Upper lobe of left lung (tissue), 4 donors: ENCODE results near the gene TNPO2.

Experiments used
- POLR2A ChIP-seq, 4 donors: fragments of 450-650 bp; IDR thresholded peaks; one replicate each; pipeline ENCODE4 v1.5.1; 2016 to 2017; ENCODE audit warnings: antibody characterized with exemption in 4 of 4, mild to moderate bottlenecking in 2 of 4
- POLR2AphosphoS5 ChIP-seq, 2 donors: sonication (generic); formaldehyde crosslinking; IDR thresholded peaks; one replicate each; pipeline ENCODE4 v1.5.1; 2017; ENCODE audit warnings: antibody characterized with exemption in 2 of 2
- TF ChIP-seq, protein P1 (sequence below), 6 experiments: fragments of 450-650 bp in 4 of 6; fragments of 200-600 bp in 2 of 6; sonication (generic) in 2 of 6; IDR thresholded peaks; one replicate each; pipeline ENCODE4 v1.5.1; 2016 to 2019; ENCODE audit warnings: antibody characterized with exemption in 6 of 6

DNA sequence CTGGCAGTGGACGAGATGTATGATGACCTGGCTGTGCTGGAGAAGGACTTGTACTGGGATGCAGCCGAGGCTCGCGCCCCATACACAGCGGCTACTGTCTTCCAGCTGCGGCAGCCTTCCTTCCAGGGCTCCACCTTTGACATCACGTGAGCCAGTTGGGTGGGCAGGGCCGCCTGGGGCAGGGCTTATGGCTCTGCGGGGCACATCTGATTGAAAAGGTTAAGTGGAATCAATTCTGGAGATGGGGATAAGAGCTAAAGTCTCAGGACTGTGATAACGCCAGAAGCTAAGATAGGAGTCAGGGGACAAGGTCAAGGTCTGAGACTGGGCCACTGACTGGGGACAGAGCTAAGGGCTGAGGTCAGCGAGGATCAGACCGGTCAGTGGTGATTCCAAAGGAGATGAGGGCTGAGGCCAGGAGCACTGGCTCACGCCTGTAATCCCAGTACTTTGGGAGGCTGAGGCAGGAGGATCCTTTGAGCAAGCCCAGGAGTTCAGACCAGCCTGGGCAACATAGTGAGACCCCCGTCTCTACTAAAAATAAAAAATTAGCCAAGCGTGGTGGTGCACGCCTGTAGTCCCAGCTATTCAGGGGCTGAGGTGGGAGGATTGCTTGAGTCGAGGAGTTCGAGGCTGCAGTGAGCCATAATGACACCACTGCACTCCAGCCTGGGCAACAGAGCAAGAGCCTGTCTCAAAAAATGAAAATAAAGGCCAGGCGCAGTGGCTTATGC lies 32.6 kb upstream of the TNPO2 start:
- TF ChIP-seq, protein P1, sequence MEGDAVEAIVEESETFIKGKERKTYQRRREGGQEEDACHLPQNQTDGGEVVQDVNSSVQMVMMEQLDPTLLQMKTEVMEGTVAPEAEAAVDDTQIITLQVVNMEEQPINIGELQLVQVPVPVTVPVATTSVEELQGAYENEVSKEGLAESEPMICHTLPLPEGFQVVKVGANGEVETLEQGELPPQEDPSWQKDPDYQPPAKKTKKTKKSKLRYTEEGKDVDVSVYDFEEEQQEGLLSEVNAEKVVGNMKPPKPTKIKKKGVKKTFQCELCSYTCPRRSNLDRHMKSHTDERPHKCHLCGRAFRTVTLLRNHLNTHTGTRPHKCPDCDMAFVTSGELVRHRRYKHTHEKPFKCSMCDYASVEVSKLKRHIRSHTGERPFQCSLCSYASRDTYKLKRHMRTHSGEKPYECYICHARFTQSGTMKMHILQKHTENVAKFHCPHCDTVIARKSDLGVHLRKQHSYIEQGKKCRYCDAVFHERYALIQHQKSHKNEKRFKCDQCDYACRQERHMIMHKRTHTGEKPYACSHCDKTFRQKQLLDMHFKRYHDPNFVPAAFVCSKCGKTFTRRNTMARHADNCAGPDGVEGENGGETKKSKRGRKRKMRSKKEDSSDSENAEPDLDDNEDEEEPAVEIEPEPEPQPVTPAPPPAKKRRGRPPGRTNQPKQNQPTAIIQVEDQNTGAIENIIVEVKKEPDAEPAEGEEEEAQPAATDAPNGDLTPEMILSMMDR (IDR thresholded peaks at IDR 0.05): no peak
- TF ChIP-seq POLR2A (IDR thresholded peaks at IDR 0.05) (no peak), POLR2AphosphoS5 (IDR thresholded peaks at IDR 0.05) (no peak)
